RWPE2 (cell line): ENCODE results near the gene FSD1L.

ENCODE experiments used
- ATAC-seq: fragments of 200-7000 bp; cut with Tn5 transposase; 3 replicates; pipeline ENCODE4 v1.9.1; 2021; ENCODE audit warnings: low read depth
- DNase-seq: peaks from one replicate; pipeline ENCODE4 v3.0.0-alpha.2; 2020; ENCODE audit warnings: low spot score
- H3K27ac ChIP-seq: fragments of 450-650 bp; 2 replicates; pipeline ENCODE4 v1.5.1; 2017; ENCODE audit warnings: mild to moderate bottlenecking; ENCODE audit not compliant: poor library complexity, severe bottlenecking
- H3K27me3 ChIP-seq: fragments of 250-450 bp; sonication (Bioruptor Pico); 2 replicates; pipeline ENCODE4 v1.5.1; 2021; ENCODE audit warnings: mild to moderate bottlenecking, moderate library complexity; ENCODE audit not compliant: insufficient read depth, poor library complexity, severe bottlenecking
- H3K36me3 ChIP-seq: fragments of 250-450 bp; sonication (Bioruptor Pico); 2 replicates; pipeline ENCODE4 v1.5.1; 2020; ENCODE audit warnings: low read depth, mild to moderate bottlenecking, moderate library complexity
- H3K4me1 ChIP-seq: fragments of 250-450 bp; sonication (Bioruptor Pico); 2 replicates; pipeline ENCODE4 v1.5.1; 2021; ENCODE audit warnings: mild to moderate bottlenecking, moderate library complexity; ENCODE audit not compliant: insufficient read depth, poor library complexity, severe bottlenecking
- H3K4me3 ChIP-seq: fragments of 250-450 bp; sonication (Bioruptor Pico); 2 replicates; pipeline ENCODE4 v1.5.1; 2021; ENCODE audit warnings: mild to moderate bottlenecking, moderate library complexity; ENCODE audit not compliant: severe bottlenecking
- H3K9me3 ChIP-seq: fragments of 250-450 bp; sonication (Bioruptor Pico); 2 replicates; pipeline ENCODE4 v1.5.1; 2021; ENCODE audit warnings: mild to moderate bottlenecking, moderate library complexity; ENCODE audit not compliant: severe bottlenecking
- TF ChIP-seq, protein P1 (sequence below): fragments of 450-650 bp; IDR thresholded peaks from one replicate; pipeline ENCODE4 v1.5.1; 2017; ENCODE audit warnings: mild to moderate bottlenecking, moderate library complexity; ENCODE audit not compliant: poor library complexity, severe bottlenecking

The FSD1L gene

DNA sequence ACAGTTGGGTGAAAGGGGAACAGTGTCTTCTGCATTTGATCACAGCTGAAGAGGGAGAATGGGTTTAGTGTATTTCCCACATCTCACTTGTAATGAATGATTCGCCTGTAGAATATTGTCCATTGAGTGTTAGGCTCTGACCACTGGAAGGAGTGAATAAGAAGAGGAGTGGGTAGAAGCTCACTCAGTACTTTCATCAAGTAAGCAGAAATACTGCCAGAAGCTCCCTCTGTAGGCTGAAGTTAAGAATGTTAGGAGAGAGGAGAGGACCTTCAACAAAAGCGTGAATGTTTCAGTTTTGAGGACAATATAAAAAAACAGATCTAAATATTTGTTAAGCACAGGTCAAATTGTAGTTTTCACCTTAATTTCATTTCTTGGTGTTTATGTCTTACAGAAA, 27.5 kb downstream of the FSD1L start:
- Histone ChIP-seq H3K9me3 (no peaks in the 10 kb centered on the region), H3K27me3 (no peaks in the 10 kb centered on the region), H3K36me3 (peaks cover 12% of the 10 kb centered on the region), H3K4me3 (no peak overlapping the region), H3K4me1 (no peaks in the 10 kb centered on the region), H3K27ac (no peak overlapping the region)
- TF ChIP-seq, protein P1, sequence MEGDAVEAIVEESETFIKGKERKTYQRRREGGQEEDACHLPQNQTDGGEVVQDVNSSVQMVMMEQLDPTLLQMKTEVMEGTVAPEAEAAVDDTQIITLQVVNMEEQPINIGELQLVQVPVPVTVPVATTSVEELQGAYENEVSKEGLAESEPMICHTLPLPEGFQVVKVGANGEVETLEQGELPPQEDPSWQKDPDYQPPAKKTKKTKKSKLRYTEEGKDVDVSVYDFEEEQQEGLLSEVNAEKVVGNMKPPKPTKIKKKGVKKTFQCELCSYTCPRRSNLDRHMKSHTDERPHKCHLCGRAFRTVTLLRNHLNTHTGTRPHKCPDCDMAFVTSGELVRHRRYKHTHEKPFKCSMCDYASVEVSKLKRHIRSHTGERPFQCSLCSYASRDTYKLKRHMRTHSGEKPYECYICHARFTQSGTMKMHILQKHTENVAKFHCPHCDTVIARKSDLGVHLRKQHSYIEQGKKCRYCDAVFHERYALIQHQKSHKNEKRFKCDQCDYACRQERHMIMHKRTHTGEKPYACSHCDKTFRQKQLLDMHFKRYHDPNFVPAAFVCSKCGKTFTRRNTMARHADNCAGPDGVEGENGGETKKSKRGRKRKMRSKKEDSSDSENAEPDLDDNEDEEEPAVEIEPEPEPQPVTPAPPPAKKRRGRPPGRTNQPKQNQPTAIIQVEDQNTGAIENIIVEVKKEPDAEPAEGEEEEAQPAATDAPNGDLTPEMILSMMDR: peak; percentile 38
- ATAC-seq (peak; percentile 55), DNase-seq (no peak)

DNA sequence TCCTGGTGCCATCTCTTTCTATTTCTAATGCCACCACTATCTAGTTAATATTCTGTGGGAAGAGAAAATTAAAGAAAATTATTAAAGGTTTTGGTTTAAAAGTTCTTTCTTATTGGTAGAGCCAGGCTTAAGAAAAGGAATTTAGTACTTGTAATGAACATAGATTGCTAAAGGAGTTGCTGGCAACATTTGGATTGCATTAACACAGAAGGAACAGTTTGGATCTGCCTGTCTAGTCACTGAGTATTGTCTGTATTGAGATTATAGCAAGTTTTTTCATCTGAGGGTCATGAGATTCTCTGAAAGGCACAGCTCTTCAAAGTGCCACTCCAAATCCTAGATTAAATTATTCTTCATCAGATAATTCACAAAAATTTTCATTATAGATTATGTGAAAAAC, 32.0 kb downstream of the FSD1L start:
- Histone ChIP-seq H3K4me1 (no peaks in the 10 kb centered on the region), H3K36me3 (peaks cover 12% of the 10 kb centered on the region), H3K4me3 (no peak overlapping the region), H3K27ac (no peak overlapping the region), H3K9me3 (no peaks in the 10 kb centered on the region), H3K27me3 (no peaks in the 10 kb centered on the region)
- DNase-seq (no peak), ATAC-seq (no peak)
- TF ChIP-seq, protein P1: no peak

DNA sequence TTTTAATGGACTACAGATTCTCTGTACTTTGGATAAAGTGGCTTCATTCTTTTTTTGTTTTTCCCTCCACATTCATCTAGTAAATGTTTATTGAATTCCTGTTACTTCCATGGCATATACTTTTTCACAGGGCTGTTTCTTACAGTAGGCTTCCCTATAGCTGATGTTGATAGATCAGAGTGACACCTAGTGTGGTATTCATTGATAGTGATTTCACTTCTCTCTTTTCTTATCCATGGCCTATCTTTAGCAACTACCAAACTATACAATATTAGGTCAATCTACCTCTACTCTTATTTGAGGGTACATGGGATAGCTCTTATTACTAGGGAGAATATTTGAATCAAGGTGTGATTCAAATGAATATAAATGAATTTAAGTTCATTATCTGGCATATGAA, 35.8 kb downstream of the FSD1L start:
- no peaks in the 10 kb centered on the region for H3K9me3 ChIP-seq
- no peak overlapping the region for H3K27ac ChIP-seq
- no peaks in the 10 kb centered on the region for H3K4me1 ChIP-seq
- no peak for DNase-seq
- no peak overlapping the region for H3K4me3 ChIP-seq
- TF ChIP-seq, protein P1: no peak
- peaks cover 15% of the 10 kb centered on the region for H3K36me3 ChIP-seq
- H3K27me3 ChIP-seq: no peaks in the 10 kb centered on the region
- ATAC-seq: no peak

DNA sequence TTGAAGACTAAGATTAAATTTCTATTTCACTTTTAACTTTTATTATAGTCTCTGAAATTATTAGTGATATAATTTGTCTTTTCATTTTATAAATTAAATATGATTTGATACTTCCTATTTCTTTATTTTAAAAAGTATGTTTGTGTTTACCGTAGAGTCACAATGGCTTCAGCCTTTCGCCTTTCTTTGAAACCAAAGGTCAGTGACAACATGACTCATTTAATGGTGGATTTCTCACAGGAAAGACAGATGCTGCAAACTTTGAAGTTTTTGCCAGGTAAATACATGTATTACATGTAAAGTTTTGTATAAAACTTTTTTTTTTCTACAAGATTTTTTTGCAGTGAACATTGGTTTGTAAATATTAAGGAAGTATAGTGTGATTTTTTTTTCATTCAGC, 36.4 kb downstream of the FSD1L start:
- H3K27ac ChIP-seq: no peak overlapping the region
- H3K4me3 ChIP-seq: no peak overlapping the region
- ATAC-seq (no peak), DNase-seq (no peak)
- H3K27me3 ChIP-seq: no peaks in the 10 kb centered on the region
- H3K9me3 ChIP-seq: no peaks in the 10 kb centered on the region
- H3K4me1 ChIP-seq: no peaks in the 10 kb centered on the region
- peaks cover 10% of the 10 kb centered on the region; the same call in 1 of the 2 replicates for H3K36me3 ChIP-seq
- TF ChIP-seq, protein P1: no peak

DNA sequence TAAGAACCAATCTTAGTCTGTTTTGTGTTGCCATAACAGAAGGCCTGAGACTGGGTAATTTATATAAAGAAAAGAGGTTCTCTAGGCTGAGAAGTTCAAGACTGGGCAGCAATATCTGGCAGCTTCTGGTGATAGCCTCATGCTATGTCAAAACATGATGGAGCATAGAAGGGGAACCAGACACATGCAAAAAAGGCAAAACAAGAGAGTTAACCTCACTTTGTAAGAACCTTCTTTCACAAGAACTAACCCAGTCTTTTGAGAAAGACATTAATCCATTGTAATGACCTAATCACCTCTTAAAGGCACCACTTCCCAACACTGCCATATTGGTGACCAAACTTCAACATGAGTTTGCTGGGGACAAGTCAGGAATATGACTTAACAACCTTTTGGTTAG, 37.3 kb downstream of the FSD1L start:
- H3K27ac ChIP-seq: no peak overlapping the region
- DNase-seq: no peak
- ATAC-seq: no peak
- H3K36me3 ChIP-seq: peaks cover 10% of the 10 kb centered on the region; the same call in 1 of the 2 replicates
- TF ChIP-seq, protein P1: no peak
- H3K4me3 ChIP-seq: no peak overlapping the region
- no peaks in the 10 kb centered on the region for H3K27me3 ChIP-seq
- H3K4me1 ChIP-seq: no peaks in the 10 kb centered on the region
- H3K9me3 ChIP-seq: no peaks in the 10 kb centered on the region
